OCI-LY1 (cell line): ENCODE results near the gene MRPL10.

Source experiments
- H2AFZ ChIP-seq: fragments of 200-600 bp; sonication (generic), shearing (Covaris generic); 2 replicates; pipeline ENCODE4 v1.6.0; 2014; ENCODE audit warnings: antibody characterized with exemption, mild to moderate bottlenecking, low read length
- H3F3A ChIP-seq: fragments of 200-600 bp; sonication (generic), shearing (Covaris generic); 2 replicates; pipeline ENCODE4 v1.6.0; 2014; ENCODE audit warnings: mild to moderate bottlenecking, antibody characterized with exemption, low read length, moderate library complexity; ENCODE audit not compliant: insufficient read depth
- H3K27ac ChIP-seq: fragments of 200-600 bp; sonication (generic); 2 replicates; pipeline ENCODE4 v1.5.1; 2014; ENCODE audit warnings: low read length, mixed run types, mild to moderate bottlenecking, low read depth; ENCODE audit not compliant: poor library complexity, severe bottlenecking
- H3K27me3 ChIP-seq: fragments of 200-600 bp; sonication (generic); 2 replicates; pipeline ENCODE4 v1.6.0; 2014; ENCODE audit warnings: antibody characterized with exemption, mild to moderate bottlenecking, low read length, moderate library complexity; ENCODE audit not compliant: insufficient read depth
- H3K36me3 ChIP-seq: fragments of 200-600 bp; sonication (generic); 2 replicates; pipeline ENCODE4 v1.6.1; 2014; ENCODE audit warnings: mild to moderate bottlenecking, antibody characterized with exemption, low read length, moderate library complexity, mixed read lengths; ENCODE audit not compliant: insufficient read depth
- H3K4me1 ChIP-seq: fragments of 200-600 bp; sonication (generic); 2 replicates; pipeline ENCODE4 v1.5.1; 2014; ENCODE audit warnings: mild to moderate bottlenecking, low read length, moderate library complexity; ENCODE audit not compliant: insufficient read depth, severe bottlenecking
- H3K4me2 ChIP-seq: fragments of 200-600 bp; sonication (generic), shearing (Covaris generic); 2 replicates; pipeline ENCODE4 v1.6.1; 2014; ENCODE audit warnings: low read length
- H3K4me3 ChIP-seq: fragments of 200-600 bp; sonication (generic); 2 replicates; pipeline ENCODE4 v1.5.1; 2014; ENCODE audit warnings: low read length, low read depth, mild to moderate bottlenecking, mixed read lengths; ENCODE audit not compliant: poor library complexity, severe bottlenecking
- H3K79me2 ChIP-seq: fragments of 200-600 bp; shearing (Covaris generic); 2 replicates; pipeline ENCODE4 v1.6.1; 2016; ENCODE audit warnings: mixed run types, low read length, mixed read lengths; ENCODE audit not compliant: insufficient read depth
- H3K9ac ChIP-seq: fragments of 200-600 bp; sonication (generic), shearing (Covaris generic); 2 replicates; pipeline ENCODE4 v1.6.1; 2014; ENCODE audit warnings: mild to moderate bottlenecking, low read length, mixed read lengths
- H3K9me2 ChIP-seq: fragments of 200-600 bp; sonication (generic), shearing (Covaris generic); 2 replicates; pipeline ENCODE4 v1.6.1; 2014; ENCODE audit warnings: low read depth, mild to moderate bottlenecking, low read length, mixed read lengths
- H3K9me3 ChIP-seq: fragments of 200-600 bp; shearing (Covaris generic); 2 replicates; pipeline ENCODE4 v1.6.1; 2014; ENCODE audit warnings: low read length, mixed read lengths
- H4K20me1 ChIP-seq: fragments of 200-600 bp; sonication (generic), shearing (Covaris generic); 2 replicates; pipeline ENCODE4 v1.6.0; 2016; ENCODE audit warnings: mild to moderate bottlenecking, low read length; ENCODE audit not compliant: insufficient read depth
- EZH2 ChIP-seq: fragments of 200-600 bp; sonication (generic), shearing (Covaris generic); IDR thresholded peaks from 2 replicates; pipeline ENCODE4 v1.8.0; 2017; ENCODE audit warnings: borderline replicate concordance, mixed run types, mild to moderate bottlenecking, antibody characterized with exemption, low read length, moderate library complexity, mixed read lengths
- TF ChIP-seq, protein P1 (sequence below): fragments of 200-600 bp; sonication (generic), shearing (Covaris generic); IDR thresholded peaks from 2 replicates; pipeline ENCODE4 v1.5.1; 2017; ENCODE audit warnings: mild to moderate bottlenecking, antibody characterized with exemption, low read length, moderate library complexity, mixed read lengths

Gene MRPL10

DNA sequence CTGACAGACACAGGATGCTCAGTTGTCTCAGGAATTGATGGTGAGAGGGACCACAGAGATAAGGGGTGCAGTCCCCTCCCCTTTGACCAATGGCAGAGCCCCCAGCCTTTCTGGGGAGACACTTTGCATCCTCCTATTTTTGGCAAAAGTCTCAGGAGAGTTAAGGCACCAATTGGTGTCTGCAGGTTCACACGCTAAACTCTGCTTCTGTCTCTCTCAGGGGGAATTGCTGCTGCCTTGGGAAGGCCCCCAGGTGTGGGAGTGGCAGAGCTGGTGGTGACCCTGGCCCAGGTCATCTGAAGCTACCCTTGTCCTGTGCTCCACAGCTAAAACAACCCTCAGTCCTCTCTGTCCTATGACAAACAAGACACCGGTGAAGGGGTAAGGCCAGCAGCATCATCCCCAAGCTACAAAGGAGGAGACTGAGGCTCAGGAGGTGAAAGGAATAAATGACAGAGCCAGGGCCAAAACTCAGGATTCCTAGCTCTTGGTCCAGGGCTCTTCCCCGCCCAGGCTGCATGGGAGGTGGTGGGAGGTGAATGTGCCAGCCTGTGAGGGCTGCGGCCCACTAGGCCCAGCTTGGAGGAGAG lies 30.1 kb downstream of the MRPL10 start:
- H3K27me3 ChIP-seq: no peaks in the 10 kb centered on the region
- TF ChIP-seq EZH2: no peak
- TF ChIP-seq, protein P1, sequence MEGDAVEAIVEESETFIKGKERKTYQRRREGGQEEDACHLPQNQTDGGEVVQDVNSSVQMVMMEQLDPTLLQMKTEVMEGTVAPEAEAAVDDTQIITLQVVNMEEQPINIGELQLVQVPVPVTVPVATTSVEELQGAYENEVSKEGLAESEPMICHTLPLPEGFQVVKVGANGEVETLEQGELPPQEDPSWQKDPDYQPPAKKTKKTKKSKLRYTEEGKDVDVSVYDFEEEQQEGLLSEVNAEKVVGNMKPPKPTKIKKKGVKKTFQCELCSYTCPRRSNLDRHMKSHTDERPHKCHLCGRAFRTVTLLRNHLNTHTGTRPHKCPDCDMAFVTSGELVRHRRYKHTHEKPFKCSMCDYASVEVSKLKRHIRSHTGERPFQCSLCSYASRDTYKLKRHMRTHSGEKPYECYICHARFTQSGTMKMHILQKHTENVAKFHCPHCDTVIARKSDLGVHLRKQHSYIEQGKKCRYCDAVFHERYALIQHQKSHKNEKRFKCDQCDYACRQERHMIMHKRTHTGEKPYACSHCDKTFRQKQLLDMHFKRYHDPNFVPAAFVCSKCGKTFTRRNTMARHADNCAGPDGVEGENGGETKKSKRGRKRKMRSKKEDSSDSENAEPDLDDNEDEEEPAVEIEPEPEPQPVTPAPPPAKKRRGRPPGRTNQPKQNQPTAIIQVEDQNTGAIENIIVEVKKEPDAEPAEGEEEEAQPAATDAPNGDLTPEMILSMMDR: no peak

DNA sequence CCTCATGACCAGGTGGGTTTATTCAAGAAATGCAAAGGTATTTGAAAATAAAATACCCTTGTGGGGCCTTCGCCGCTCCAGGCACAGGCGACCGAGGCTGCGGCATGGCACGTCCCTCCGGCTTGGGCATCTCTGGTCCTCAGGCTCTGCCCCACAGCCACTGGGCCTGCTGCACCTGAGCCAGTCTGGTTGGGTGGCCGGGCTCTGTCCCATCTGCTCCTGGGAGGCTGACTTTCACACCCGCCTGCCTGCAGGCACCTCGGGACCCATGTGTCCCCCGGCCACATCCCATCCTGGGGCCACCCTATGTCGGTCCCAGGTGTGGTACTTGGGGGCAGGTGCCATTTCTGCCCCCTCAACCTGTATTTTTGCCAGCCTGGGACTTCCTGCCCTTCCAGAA lies 30.7 kb downstream of the MRPL10 start:
- Histone ChIP-seq H4K20me1 (no peaks in the 10 kb centered on the region), H3K27me3 (no peaks in the 10 kb centered on the region), H3K79me2 (no peaks in the 10 kb centered on the region), H3K4me3 (no peak overlapping the region), H3K4me2 (no peak overlapping the region), H3F3A (no peaks in the 10 kb centered on the region), H3K9ac (no peak overlapping the region), H3K9me2 (no peaks in the 10 kb centered on the region), H3K4me1 (no peaks in the 10 kb centered on the region), H2AFZ (no peak overlapping the region), H3K9me3 (no peaks in the 10 kb centered on the region), H3K27ac (no peak overlapping the region), H3K36me3 (no peaks in the 10 kb centered on the region)
- TF ChIP-seq, protein P1: no peak
- no peak for TF ChIP-seq EZH2

More for the DNA sequence above, 30.1 kb downstream of the MRPL10 start:
- H3K9me2 ChIP-seq: no peaks in the 10 kb centered on the region
- no peak overlapping the region for H3K27ac ChIP-seq
- no peaks in the 10 kb centered on the region for H3K9me3 ChIP-seq
- no peaks in the 10 kb centered on the region for H3F3A ChIP-seq
- H4K20me1 ChIP-seq: no peaks in the 10 kb centered on the region
- no peaks in the 10 kb centered on the region for H3K79me2 ChIP-seq
- H2AFZ ChIP-seq: no peak overlapping the region
- H3K36me3 ChIP-seq: no peaks in the 10 kb centered on the region
- no peak overlapping the region for H3K4me2 ChIP-seq
- H3K9ac ChIP-seq: no peak overlapping the region
- no peaks in the 10 kb centered on the region for H3K4me1 ChIP-seq
- no peak overlapping the region for H3K4me3 ChIP-seq

DNA sequence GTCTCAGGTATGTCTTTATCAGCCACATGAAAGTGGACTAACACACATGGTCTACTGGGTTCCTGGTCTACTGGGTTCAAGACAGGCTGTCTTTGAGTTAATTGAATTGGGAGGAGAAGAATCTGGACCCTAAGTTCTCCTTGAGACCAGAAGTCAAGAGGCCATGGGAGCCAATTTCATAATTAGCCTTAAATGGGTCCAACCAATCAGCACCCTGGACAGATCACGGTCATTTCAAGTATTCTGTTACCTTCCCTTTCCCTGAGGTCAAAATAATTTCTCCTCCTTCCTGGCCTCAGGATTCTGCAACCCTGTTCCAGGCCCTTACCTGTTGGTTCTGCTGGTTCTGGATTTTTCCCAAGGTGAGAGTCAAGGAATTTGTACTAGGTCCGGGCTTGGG lies 33.5 kb downstream of the MRPL10 start:
- H4K20me1 ChIP-seq: no peaks in the 10 kb centered on the region
- H3K4me2 ChIP-seq: no peak overlapping the region
- no peaks in the 10 kb centered on the region for H3K9me3 ChIP-seq
- TF ChIP-seq EZH2: no peak
- TF ChIP-seq, protein P1: no peak
- H3K9ac ChIP-seq: no peak overlapping the region
- no peak overlapping the region for H2AFZ ChIP-seq
- no peaks in the 10 kb centered on the region for H3F3A ChIP-seq
- H3K4me1 ChIP-seq: no peaks in the 10 kb centered on the region
- no peaks in the 10 kb centered on the region for H3K79me2 ChIP-seq
- H3K27me3 ChIP-seq: 0 out of 2 replicates have a peak, but pooled peaks cover under 1% of the 10 kb centered on the region
- H3K36me3 ChIP-seq: no peaks in the 10 kb centered on the region
- H3K27ac ChIP-seq: no peak overlapping the region
- H3K4me3 ChIP-seq: no peak overlapping the region
- no peaks in the 10 kb centered on the region for H3K9me2 ChIP-seq
